Skeletal muscle cell (primary cell): ENCODE data around the gene NBEA.

Source experiments
- DNase-seq: peaks from one replicate; pipeline ENCODE4 v3.0.0-alpha.2; 2010; ENCODE audit warnings: low read depth
- H3K4me3 ChIP-seq: 2 replicates; pipeline ENCODE4 v1.5.1; 2011; ENCODE audit warnings: low read depth, mild to moderate bottlenecking, control low read depth, low read length, moderate library complexity

NBEA gene

GRCh38 chr13:35527451-35527850, 585.4 kb downstream of the NBEA start:
- DNase-seq, result no peak
- no peak overlapping the region for H3K4me3 ChIP-seq

GRCh38 chr13:35530147-35530546, 588.1 kb downstream of the NBEA start:
- H3K4me3 ChIP-seq, result no peak overlapping the region
- DNase-seq, result no peak

GRCh38 chr13:35530581-35530980, 588.5 kb downstream of the NBEA start:
- no peak for DNase-seq
- no peak overlapping the region for H3K4me3 ChIP-seq

- no peak overlapping the region for H3K4me3 ChIP-seq
- DNase-seq, result no peak
These were observed 589.5 kb downstream of the NBEA start for GRCh38 chr13:35531526-35531925.

GRCh38 chr13:35534343-35534742, 592.3 kb downstream of the NBEA start:
- no peak overlapping the region for H3K4me3 ChIP-seq
- no peak for DNase-seq

GRCh38 chr13:35548790-35549189, 606.7 kb downstream of the NBEA start:
- DNase-seq, result no peak
- H3K4me3 ChIP-seq, result no peak overlapping the region

- no peak overlapping the region for H3K4me3 ChIP-seq
- peak; percentile 54 for DNase-seq
These were observed 607.4 kb downstream of the NBEA start for GRCh38 chr13:35549481-35549880.

- H3K4me3 ChIP-seq, result no peak overlapping the region
- DNase-seq, result peak; percentile 25
These were observed 610.2 kb downstream of the NBEA start for GRCh38 chr13:35552172-35552844.

GRCh38 chr13:35554972-35555623, 613.0 kb downstream of the NBEA start:
- H3K4me3 ChIP-seq, result no peak overlapping the region
- DNase-seq, result no peak

- no peak for DNase-seq
- H3K4me3 ChIP-seq, result no peak overlapping the region
These were observed 615.4 kb downstream of the NBEA start for GRCh38 chr13:35557475-35557874.

GRCh38 chr13:35561540-35561939, 619.5 kb downstream of the NBEA start:
- DNase-seq, result no peak
- no peak overlapping the region for H3K4me3 ChIP-seq

- DNase-seq, result no peak
- no peak overlapping the region for H3K4me3 ChIP-seq
These were observed 623.2 kb downstream of the NBEA start for GRCh38 chr13:35565273-35565672.

GRCh38 chr13:35566340-35566739, 624.3 kb downstream of the NBEA start:
- no peak overlapping the region for H3K4me3 ChIP-seq
- DNase-seq, result no peak

GRCh38 chr13:35567406-35567980, 625.4 kb downstream of the NBEA start:
- no peak overlapping the region for H3K4me3 ChIP-seq
- no peak for DNase-seq

- no peak for DNase-seq
- H3K4me3 ChIP-seq, result no peak overlapping the region
These were observed 631.6 kb downstream of the NBEA start for GRCh38 chr13:35573639-35574038.

- DNase-seq, result no peak
These were observed 650.4 kb downstream of the NBEA start for GRCh38 chr13:35592457-35592856.

GRCh38 chr13:35593651-35594050, 651.6 kb downstream of the NBEA start:
- no peak for DNase-seq
- H3K4me3 ChIP-seq, result no peak overlapping the region

More at GRCh38 chr13:35592457-35592856, 650.4 kb downstream of the NBEA start:
- no peak overlapping the region for H3K4me3 ChIP-seq

GRCh38 chr13:35594096-35594495, 652.0 kb downstream of the NBEA start:
- H3K4me3 ChIP-seq, result no peak overlapping the region
- DNase-seq, result no peak

- no peak for DNase-seq
- H3K4me3 ChIP-seq, result no peak overlapping the region
These were observed 653.1 kb downstream of the NBEA start for GRCh38 chr13:35595181-35595580.

- DNase-seq, result no peak
- no peak overlapping the region for H3K4me3 ChIP-seq
These were observed 654.4 kb downstream of the NBEA start for GRCh38 chr13:35596321-35597030.
